ENCODE measurements around the gene SLC43A1.
A peak's percentile ranks its signal among the peaks of the same experiment; 100 is the strongest.

Gene SLC43A1

DNA sequence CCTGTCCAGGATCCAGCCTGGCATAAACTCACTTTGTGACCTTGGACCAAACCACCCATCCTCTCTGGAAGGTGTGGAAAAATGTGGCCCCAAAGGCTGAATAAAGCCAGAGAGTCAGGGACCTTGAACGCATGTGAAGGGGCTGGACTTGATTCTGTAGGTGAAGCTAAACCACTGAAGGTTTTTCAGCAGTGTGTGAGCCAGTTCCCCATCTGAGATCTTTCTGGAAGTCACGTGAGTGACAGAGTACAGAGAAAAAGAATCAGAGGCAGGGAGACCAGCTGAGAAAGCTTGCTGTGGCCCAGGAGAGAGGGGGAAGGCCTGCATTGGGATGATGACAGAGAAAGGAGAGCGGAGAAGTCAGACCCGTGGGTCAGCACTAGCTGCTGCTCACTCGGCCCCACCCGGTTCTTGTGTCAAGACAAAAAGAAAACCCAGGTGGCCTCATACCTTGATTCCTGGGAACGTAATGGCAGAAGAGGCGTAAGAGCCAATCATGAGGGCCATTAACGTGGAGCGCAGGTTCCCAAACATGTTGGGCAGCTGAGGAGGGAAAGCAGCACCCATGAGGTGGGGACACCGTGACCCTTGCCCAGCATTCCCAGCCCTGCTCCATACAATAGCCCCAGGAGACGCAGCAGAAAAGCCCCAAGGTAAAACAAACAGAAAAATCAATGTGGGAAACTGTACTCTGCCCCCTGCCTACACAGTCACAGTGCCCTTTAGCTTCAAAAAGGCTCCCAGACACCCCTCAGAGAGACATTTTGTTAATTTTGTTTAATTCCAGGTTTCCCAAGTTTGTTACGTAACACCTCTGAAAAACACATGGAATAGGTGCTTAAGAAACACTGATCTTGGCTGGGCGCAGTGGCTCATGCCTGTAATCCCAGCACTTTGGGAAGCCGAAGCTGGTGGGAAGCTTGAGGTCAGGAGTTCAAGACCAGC, 17.9 kb downstream of the SLC43A1 start:
- DNase-seq (ENCODE audit: low read depth in 3 of 3): no peak

DNA sequence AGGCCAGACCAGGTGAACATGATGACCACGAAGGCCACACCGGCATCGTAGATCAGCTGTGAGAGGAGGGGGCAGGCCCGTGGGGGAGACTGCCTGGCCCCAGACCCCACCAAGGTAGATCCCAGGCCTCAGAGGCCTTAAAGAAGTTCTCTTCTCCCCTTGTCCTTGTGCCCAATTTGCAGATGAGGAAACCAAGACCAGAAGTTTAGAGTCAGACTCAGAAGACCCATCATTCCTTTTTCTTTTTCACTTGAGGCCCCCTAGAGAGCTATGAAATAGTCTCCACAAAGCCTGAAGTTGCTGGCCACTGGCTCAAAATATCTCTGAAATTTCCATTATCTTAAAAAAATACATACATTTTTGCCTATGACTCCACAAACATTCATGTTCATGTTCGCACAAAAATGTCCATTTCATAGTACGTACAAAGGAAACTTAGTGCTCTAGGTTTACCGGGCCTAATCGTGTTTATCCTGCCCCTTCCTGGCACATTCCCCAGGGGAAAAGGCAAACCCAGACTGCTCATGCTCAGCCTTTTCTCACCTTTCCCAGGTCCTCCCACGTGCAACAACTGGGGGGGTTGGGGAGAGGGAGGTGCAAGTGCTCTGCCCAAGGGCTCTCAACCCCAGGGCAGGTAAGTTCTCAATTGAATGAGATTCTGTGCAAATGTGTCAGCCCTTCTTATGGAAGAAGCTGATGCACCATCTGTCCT, 19.2 kb downstream of the SLC43A1 start:
- no peak for DNase-seq (ENCODE audit: low read depth in 3 of 3)

DNA sequence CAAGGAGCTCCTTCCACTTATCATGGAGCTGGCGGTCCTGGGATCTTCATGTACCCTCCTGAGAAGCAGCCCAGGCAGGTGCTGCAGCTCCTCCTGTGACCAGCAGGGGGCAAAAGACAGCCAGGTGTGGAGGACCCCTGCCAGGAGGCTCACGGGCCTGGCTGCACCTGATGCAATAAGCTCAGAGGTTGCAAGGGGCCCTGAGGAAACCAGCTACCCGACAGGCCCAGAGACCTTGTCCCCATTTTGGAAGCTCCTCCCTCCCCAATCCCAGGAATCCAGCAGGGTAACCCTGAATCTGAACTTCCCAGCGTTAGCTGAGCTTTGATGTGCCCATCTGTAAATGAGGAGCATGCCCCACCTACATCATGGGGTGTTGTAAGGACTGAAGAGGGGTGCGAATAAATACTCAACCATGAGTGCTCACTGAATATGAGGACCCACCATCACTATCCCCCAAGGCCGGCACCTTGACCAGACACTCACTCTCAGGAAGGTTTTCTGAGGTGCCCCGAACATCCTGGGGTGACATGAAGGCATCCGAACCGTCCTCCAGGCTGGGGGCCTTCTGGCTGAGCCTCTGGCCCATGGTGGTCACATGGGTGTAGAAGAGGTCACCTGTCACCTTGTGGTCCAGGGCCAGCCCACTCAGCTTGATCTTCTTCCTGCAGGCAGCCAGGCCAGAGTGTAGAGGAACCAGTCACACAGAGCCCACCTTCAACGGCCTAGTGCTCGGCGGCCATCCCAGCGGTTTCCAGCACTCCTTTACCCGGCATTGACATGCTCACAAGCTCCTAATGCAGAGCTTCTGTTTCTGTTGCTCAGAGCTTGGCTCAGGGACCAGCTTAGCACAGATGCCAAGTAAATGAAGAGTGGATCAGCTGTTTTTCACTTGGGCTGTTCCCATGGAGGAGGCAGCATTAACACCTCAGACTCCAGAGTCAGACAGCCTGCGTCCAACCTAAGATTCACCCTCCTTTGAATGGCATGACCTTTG, 21.7 kb downstream of the SLC43A1 start:
- peak; percentile 55 to 66 (median 57) for DNase-seq (ENCODE audit: low read depth in 3 of 3)

DNA sequence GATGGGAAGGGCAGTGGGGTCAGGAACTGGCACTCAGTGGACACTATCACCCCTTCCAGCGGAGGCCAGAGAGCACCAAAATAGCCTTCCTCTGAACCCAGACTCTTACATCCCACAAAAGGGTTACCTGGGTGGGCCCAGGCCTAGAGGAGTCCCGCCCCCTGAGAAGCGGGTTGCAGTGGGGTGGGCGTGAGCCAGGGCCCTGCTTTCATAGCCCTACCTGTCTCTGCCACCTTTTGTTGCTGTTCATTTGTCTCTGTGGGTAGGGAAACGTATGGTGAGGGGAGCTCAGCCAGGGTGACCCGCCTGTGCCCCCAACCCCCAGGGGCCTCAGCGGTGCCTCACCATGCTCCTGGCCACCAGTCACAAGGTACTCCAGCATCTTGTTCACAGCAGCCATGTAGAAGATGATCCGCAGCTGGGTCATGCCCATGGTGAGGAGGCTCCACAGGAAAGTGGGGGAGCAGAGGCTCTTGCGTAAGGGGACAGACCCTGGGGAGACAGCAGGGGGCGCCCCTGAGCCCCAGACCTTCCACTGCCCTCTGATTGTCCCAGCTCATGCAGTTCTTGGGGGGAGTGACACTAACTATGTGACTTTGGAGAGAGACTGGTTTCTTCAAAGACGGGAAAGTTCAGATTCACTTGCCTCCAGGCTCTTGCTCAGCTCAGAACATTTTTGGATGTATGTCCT, 24.0 kb downstream of the SLC43A1 start:
- DNase-seq (ENCODE audit: low read depth in 3 of 3): peak in 2 of 3 donors; percentile 54 to 55

DNA sequence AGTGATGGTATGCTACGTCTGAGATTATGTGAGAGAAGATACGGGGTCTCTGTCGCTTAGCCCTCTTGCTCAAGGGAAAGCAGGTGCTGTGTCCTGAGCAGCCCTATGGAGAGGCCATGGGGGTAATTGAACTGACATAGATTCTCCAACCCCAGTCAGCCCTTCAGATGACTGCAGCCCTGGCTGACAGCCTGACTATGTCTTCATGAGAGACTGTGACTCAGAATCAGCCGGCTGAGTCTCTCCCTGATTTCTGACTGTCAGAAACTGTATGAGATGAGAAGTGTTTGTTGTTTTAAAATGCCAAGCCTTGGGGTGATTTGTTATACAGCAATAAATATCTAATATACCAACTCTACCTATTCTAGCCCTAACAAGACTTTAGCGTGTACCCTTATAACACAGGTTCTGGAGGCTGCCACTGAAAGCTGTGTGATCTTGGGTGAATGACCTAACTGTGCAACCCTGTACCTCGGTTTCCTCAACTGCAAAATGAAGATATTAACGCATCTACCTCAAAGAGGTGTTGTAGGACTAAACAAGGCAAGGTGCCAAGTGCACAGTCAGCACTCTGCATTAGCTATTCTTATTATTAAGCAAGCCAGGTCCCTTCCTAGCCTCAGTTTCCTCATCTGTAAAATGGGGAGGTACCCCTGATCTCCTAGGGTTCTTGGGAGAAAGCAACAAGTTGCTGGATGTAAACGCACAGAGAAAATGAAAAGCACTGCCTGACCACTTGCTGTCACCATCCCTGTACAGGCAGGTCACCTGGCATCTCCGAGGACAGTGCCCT, 24.9 kb downstream of the SLC43A1 start:
- no peak for DNase-seq (ENCODE audit: low read depth in 3 of 3)

DNA sequence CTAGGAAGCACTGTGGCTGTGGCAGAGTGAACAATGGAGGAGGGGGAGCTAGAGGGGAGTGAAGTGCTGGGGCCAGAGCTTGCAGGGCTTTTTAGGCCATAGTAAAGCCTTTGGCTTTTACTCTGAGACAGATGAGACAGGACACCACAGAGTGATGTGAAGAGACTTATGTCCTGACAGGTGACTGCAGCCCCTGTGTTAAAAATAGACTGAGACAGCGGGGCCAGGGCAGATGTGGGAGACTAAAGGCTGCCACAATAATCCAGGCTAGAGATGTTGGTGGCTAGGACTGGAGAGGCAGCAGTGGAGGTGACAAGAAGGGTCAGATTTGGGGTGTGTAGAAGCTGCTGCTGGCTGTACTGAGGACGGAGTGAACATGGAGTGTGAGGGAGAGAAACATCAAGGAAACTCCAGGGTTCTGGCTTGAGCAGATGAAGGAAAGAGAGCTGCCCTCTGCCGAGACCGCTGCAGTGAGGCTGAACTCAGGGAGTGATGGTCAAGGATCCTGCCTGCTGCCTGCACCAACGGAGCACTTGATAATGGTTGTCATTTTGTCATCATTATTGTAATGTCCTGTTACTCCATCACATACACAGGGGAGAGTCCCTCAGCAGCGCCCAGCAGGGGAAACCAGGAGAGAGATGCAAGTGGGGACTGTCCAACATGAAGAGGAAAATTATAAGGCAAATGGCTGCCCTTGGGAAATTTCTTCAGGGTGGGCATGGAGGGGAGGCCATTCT, 27.4 kb downstream of the SLC43A1 start:
- DNase-seq (ENCODE audit: low read depth in 3 of 3): no peak

DNA sequence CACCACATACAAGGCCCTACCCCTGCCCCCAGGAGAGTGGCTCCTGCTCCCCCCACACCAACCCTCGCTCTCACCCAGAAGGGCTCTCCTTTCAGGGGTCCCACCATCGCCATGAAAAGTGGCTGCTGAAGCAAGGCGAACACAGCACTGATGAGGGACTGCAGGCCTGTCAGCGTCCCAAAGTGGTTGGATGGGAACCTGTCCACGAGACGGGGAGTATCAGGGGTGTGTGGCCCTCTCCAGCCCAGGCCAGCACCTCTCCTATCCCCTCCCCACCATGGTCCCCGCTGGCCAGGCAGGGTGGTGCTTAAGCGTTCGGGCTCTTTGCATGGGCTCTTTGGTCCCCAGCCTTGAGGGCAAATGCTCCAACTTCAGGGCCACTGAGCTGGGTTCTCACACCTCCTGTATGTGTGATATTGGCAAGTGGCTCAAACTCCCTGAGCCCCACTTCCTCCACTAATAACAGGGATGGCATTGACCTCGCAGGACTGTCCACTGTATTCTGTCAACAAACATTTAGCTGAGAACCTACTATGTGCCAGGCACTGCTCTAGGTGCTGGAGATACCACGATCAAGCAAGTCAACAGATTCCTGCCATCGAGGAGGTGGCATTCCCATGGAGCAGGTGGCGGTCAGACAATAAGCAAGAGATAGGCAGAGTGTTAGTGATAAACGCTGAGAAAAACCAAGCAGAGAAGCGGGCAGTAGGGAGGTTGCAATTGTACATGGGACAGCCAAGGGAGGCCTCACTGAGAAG, 28.3 kb downstream of the SLC43A1 start:
- no peak for DNase-seq (ENCODE audit: low read depth in 3 of 3)

DNA sequence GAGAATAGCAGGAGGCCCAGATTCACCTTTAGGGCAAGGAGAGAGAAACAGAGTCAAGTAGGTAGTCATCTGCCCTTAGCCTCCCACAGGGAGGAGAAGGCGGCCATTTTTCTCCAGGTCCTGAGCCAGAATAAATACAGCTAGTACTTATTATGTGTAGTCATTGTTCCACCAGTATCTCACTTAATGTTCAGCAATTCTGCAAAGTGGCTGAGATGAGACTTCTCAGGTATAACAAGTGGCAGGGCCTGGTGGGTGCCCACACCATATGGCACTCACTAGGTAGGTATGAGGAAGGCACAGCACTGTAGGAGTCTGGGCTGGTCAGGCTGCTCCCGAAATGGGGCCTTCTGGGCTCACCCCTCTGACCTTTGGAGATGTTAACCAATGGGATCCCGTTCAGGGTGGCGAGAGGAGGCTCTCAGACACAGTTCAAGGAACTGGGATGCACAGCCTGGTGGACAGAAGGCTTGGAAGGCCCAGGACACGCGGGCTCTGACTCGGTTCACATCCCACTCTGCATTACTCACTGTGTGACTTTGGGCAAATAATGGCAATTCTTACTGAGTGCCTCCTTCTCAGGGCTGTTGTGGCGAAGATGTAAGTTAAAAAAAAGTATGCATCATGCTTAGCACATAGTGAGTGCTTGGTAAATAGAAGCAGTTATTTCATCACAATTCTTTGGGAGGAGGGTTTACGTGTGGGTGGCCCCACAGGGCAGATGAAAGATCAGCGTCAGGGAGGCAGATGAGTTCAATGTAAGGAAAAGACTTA, 30.1 kb downstream of the SLC43A1 start:
- no peak for DNase-seq (ENCODE audit: low read depth in 3 of 3)

DNA sequence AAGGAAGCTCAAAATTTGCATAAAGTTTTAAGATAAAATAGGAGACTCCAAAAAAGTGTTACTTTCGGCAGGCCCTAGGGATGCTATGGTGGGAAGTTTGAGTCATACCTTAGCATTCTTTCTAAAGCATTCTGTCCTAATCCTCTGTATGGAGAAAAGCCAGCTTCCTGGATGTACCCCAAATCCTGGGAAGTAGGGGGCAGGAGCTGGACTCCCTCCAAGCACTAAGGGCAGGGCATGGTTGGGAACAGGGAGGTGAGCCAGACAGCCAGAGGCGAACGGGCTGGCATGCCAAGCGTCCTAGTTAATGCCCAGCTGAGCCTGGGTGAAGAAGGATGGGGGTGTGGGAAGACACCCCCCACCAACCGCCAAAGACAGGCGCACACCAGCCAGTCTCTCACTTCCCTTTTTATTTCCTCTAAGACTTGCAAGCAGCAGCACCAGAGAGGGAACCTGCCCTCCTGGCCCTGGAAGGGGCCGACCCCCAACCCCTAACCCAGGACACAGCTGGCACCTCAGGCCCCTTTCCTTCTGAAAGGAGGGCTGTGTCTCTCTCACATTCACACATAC, 31.3 kb downstream of the SLC43A1 start:
- no peak for DNase-seq (ENCODE audit: low read depth in 3 of 3)

DNA sequence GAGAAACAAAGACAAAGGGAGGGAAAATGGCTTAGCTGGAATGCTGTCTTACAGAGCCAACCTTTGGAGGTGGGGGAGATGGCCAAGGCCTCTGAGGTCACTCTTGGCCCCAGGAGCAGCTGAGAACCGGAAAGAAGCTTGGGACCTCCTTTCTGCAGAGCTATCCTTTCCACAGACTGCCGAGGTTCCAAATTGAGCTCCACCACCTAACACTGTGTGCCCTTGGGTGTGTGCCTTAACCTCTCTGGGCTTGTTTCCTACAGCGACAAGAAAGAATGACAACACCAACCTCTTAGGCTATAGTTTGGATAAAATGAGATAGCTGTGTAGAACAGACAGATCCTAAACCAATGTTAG, 32.0 kb downstream of the SLC43A1 start:
- DNase-seq (ENCODE audit: low read depth in 3 of 3): no peak

DNA sequence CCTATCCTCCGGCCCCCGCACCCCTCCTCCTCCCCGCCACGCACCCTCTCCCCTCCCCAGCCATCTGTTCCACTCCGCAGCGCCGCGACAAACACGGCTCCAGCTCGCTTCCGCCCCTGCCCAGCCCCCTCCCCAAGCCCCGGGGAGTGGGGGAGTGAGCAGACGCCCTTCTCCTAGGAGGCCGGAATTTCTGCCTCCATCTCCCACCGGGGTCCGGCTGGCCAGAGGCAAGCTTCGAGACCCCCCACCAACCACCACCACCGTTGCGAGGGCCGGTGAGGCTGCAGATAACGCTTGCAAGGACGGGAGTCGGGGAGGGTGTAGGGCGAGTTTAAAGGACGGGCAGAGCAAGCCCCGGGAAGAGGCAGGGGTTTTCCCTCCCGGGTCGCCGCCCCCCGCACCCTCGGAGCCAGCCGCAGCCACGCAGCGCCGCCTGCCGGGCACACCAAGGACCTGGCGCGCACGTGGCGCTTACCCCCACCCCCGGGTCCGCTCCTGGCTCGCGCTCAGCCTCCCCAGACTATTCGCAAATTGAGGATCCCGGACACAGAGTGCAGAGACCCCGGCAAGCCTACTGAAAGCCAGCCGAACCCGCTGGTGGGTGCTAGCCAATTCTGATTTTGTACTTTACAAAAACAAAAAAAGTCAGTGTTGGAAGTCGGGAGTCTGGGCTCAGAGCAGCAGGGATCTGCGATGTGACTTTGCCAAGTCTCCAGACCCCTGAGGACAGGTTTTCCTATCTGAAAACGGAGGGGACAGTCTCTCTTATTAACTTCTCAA, 32.5 kb downstream of the SLC43A1 start:
- peak; percentile 37 to 56 (median 43) for DNase-seq (ENCODE audit: low read depth in 3 of 3)

DNA sequence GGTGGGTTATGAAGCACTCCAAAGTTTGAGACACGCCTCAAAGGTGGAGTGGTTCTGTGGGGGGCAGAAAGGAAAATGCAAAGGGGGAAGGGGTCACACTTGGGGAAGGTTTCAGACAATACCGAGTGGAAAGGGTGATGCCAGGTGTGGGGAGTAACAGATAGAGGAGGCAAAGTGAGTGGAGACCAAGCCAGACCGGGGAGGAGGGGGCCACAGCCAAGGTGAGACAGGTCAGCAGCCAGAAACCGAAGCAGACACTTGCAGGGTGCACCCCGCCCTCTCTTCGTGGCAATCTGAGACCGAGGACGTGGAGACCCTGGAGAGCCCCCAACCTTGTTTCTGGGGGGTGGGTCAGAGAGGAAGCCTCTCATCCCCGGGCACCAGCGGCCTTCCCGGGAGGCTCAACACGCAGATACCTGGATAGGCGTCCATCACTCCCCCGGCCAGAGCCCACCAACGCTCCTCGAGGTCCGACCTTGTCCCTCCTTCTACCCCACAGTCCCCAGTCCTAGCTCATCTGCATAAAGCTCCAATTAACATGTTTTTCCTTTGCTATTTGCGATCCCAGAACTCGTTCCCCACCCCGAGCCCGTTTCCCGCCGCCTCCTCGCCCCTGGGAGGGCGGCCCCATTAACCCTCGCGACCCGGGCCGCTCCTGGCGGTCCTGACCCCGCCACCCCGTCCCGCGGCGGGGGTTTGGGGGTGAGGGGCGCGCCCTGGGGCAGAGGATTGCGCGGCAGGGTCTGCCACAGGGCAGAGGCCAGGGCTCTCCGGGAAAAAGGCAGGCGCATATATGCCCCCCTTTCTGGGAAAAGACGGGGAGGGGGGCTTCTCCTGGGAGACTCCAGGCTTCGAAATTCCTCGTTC, 33.4 kb downstream of the SLC43A1 start:
- DNase-seq (ENCODE audit: low read depth in 3 of 3): no peak

DNA sequence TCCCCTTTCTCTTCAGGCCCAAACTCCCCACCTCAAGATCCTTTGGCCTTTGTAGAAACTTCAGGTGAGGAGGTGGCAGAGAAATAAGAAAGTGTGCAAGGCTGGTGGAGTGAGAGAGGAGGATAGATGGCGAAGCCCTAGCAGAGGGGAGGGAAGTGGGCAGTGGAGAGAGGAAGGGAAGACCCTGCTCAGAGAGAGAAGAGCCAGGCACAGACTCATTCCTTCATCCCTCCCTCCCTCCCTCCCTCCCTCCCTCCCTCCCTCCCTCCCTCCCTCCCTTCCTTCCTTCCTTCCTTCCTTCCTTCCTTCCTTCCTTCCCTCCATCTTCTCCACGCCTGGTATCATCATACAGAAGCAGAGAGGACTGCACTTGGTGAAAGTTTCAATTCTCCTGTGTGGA, 34.2 kb downstream of the SLC43A1 start:
- no peak for DNase-seq (ENCODE audit: low read depth in 3 of 3)

DNA sequence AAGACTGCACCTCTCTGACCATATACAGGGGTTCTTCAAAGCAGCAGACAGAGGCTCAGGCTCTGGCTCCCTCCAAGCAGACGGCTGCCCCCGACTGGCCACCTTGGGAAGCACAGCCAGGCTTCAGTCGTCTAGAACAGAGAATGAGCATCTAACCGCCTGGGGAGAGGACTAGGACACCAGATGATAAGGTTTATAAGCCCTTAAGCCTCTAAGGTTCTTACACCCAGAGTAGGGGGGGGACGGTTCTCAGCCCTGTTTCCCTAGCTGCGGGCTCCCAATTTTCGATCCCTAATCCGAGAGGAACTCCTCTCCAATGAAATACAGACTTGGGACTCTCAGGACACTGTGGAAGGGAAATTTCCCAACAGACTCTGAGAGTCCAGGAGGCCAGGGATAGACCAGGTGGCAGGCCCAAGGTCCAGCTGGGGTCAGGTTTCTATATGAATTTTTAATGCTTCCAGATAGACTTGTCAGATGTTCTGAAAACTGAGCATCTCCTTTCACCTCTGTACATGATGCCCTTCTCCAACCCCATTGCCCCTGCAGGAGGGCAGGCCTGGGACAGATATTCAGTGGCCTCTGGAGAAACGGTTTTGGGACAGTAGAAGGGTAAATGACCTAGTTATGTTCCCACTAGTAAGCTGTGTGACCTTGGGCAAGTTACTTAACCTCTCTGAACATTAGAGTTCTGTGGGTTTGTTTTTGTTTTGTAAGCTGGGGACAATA, 34.9 kb downstream of the SLC43A1 start:
- DNase-seq (ENCODE audit: low read depth in 3 of 3): peak; percentile 51 to 77 (median 59)

DNA sequence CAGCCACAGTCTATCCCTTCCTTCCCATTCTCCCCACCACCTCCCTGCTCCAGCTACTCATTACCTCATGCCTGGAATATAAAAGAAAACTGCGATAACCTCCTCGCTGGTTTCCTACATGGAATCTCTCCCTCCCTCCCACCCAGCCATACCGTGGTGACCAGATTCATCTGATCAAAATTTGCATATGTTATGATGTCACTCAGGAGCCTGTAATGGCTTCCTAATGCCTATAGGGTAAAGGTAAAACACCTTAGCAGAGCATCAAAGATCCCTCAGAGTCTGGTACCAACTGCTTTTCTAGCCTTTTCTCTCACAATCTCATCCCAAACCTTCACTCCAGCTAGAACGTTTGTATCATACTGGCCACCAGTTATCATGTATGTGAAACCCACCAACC, 35.6 kb downstream of the SLC43A1 start:
- DNase-seq (ENCODE audit: low read depth in 3 of 3): no peak

Measured in stimulated activated CD4-positive, alpha-beta T cell treated with anti-CD3 and anti-CD28 coated beads, TNF-alpha, amount 100 ng/mL, for 48 hours (primary cell).